Sigmoid colon (tissue), 7 donors: ENCODE measurements around the gene VPS18. TPM values are rescaled to one million over a fixed set of nuclear protein-coding genes. Genes with fewer than 3 reads are reported as not detected.

Experiments
- DNase-seq: peaks from one replicate; pipeline ENCODE4 v3.0.0-alpha.2; 2019
- H3K27ac ChIP-seq, 4 donors: fragments of 200-600 bp; sonication (generic); one replicate each; pipeline ENCODE4 v1.5.1; 2016 to 2019; ENCODE audit warnings: mild to moderate bottlenecking in 1 of 4
- H3K27me3 ChIP-seq, 3 donors: fragments of 200-600 bp; sonication (generic); one replicate each; pipeline ENCODE4 v1.5.1; 2019; ENCODE audit warnings: mild to moderate bottlenecking in 1 of 3
- H3K36me3 ChIP-seq, 4 donors: fragments of 200-600 bp; sonication (generic); one replicate each; pipeline ENCODE4 v1.5.1; 2016 to 2019
- H3K4me1 ChIP-seq, 4 donors: fragments of 200-600 bp; sonication (generic); one replicate each; pipeline ENCODE4 v1.5.1; 2017 to 2019
- H3K4me3 ChIP-seq, 4 donors: fragments of 200-600 bp; sonication (generic); one replicate each; pipeline ENCODE4 v1.5.1; 2017 to 2019; ENCODE audit warnings: mild to moderate bottlenecking in 2 of 4, moderate library complexity in 1 of 4
- H3K9me3 ChIP-seq, 4 donors: fragments of 200-600 bp in 3 of 4; sonication (generic) in 3 of 4; one replicate each; pipeline versions ENCODE4 v1.5.1 to v1.6.1; 2013 to 2019
- CTCF ChIP-seq, 4 experiments: fragments of 450-650 bp in 3 of 4; fragments of 200-600 bp in 1 of 4; IDR thresholded peaks; one replicate each; pipeline ENCODE4 v1.5.1; 2016 to 2019; ENCODE audit warnings: antibody characterized with exemption in 4 of 4, mild to moderate bottlenecking in 3 of 4, moderate library complexity in 2 of 4
- EP300 ChIP-seq, 4 donors: sonication (generic); formaldehyde crosslinking; IDR thresholded peaks; one replicate each; pipeline ENCODE4 v1.6.1; 2017; ENCODE audit warnings: antibody characterized with exemption in 4 of 4
- POLR2A ChIP-seq, 2 donors: fragments of 450-650 bp; IDR thresholded peaks; one replicate each; pipeline ENCODE4 v1.6.1; 2016; ENCODE audit warnings: antibody characterized with exemption in 2 of 2, mild to moderate bottlenecking in 2 of 2, moderate library complexity in 2 of 2
- POLR2AphosphoS5 ChIP-seq, 4 donors: sonication (generic); formaldehyde crosslinking; IDR thresholded peaks; one replicate each; pipeline ENCODE4 v1.6.1; 2017; ENCODE audit warnings: antibody characterized with exemption in 4 of 4
- WGBS, 2 donors: extraction: QIAGEN DNeasy Blood & Tissue Kit; methylation state at CpG; one replicate each; pipeline ENCODE4 v1.1.7; 2013; 5-methylcytosine and 5-hydroxymethylcytosine counted together
- intact Hi-C: fragments of 100-400 bp; cut with DNase I; formaldehyde crosslinking; loops from one replicate; pipeline ENCODE4 v1.15.1; 2023
- polyA plus RNA-seq, 3 donors: library from polyadenylated mRNA; stranded (reverse); fragments of 200-250 nt; gene quantifications; one replicate each; pipeline ENCODE4 v1.2.3, GENCODE V29; 2013
- total RNA-seq, 4 donors: library from RNA; depleted of rRNA; stranded (reverse); fragments of >200 nt; gene quantifications; one replicate each; pipeline ENCODE4 v1.1.0, GENCODE V29; 2016
- donor health status: healthy with polysubstance abuse.
- donor health status: Bipolar disorder and iron deficiency.
- donor health status: healthy.

Gene VPS18
- total and polyA plus RNA-seq, 7 donors, result 4.8 to 19.6 (median 17.4) TPM

GRCh38 chr15:40853241-40853890 lies 40.9 kb upstream of the VPS18 start:
- intact Hi-C loops, result no loop called here

GRCh38 chr15:40854161-40854560 lies 40.1 kb upstream of the VPS18 start:
- Histone ChIP-seq H3K27ac (no peak overlapping the region), H3K9me3 (no peaks in the 10 kb centered on the region), H3K36me3 (no peaks in the 10 kb centered on the region), H3K27me3 (peaks cover 0 to 19% (median 7%) of the 10 kb centered on the region in 3 donors), H3K4me1 (peaks cover 0 to 8% (median 3%) of the 10 kb centered on the region in 4 donors), H3K4me3 (no peak overlapping the region)
- DNase-seq, result no peak
- 77 to 83% methylated on average over 10 of the region's 10 CpGs for WGBS, 2 donors
- intact Hi-C loops, result no loop called here
- TF ChIP-seq EP300 (IDR thresholded peaks at IDR 0.05), result no peak
- TF ChIP-seq POLR2A (IDR thresholded peaks at IDR 0.05), result no peak
- no peak for TF ChIP-seq POLR2AphosphoS5 (IDR thresholded peaks at IDR 0.05)
- no peak for TF ChIP-seq CTCF (IDR thresholded peaks at IDR 0.05)

More at GRCh38 chr15:40853241-40853890, 40.9 kb upstream of the VPS18 start:
- Histone ChIP-seq H3K4me3 (no peak overlapping the region), H3K36me3 (no peaks in the 10 kb centered on the region), H3K27me3 (peaks cover 0 to 12% (median 0%) of the 10 kb centered on the region in 3 donors), H3K9me3 (no peaks in the 10 kb centered on the region), H3K4me1 (peaks cover 0 to 8% (median 3%) of the 10 kb centered on the region in 4 donors), H3K27ac (no peak overlapping the region)
- WGBS, 2 donors, result 86 to 92% methylated on average over 16 of the region's 16 CpGs
- no peak for TF ChIP-seq CTCF (IDR thresholded peaks at IDR 0.05)
- TF ChIP-seq POLR2AphosphoS5 (IDR thresholded peaks at IDR 0.05), result no peak
- TF ChIP-seq EP300 (IDR thresholded peaks at IDR 0.05), result no peak
- no peak for TF ChIP-seq POLR2A (IDR thresholded peaks at IDR 0.05)
- DNase-seq, result no peak

- TF ChIP-seq CTCF (IDR thresholded peaks at IDR 0.05), result no peak
- TF ChIP-seq EP300 (IDR thresholded peaks at IDR 0.05), result no peak
- TF ChIP-seq POLR2A (IDR thresholded peaks at IDR 0.05), result no peak
- TF ChIP-seq POLR2AphosphoS5 (IDR thresholded peaks at IDR 0.05), result no peak
- Histone ChIP-seq H3K27me3 (peaks cover 0 to 24% (median 10%) of the 10 kb centered on the region in 3 donors), H3K4me3 (no peak overlapping the region), H3K9me3 (no peaks in the 10 kb centered on the region), H3K36me3 (no peaks in the 10 kb centered on the region), H3K27ac (no peak overlapping the region), H3K4me1 (peaks cover 0 to 8% (median 3%) of the 10 kb centered on the region in 4 donors)
- intact Hi-C loops, result no loop called here
- 77 to 83% methylated on average over 13 of the region's 13 CpGs for WGBS, 2 donors
- no peak for DNase-seq
These were observed 38.5 kb upstream of the VPS18 start for GRCh38 chr15:40855706-40856234.

GRCh38 chr15:40856746-40857145 lies 37.5 kb upstream of the VPS18 start:
- Histone ChIP-seq H3K4me1 (peaks cover 0 to 8% (median 3%) of the 10 kb centered on the region in 4 donors), H3K27me3 (peaks cover 0 to 24% (median 10%) of the 10 kb centered on the region in 3 donors), H3K27ac (no peak overlapping the region), H3K9me3 (no peaks in the 10 kb centered on the region), H3K4me3 (no peak overlapping the region), H3K36me3 (no peaks in the 10 kb centered on the region)
- no peak for TF ChIP-seq EP300 (IDR thresholded peaks at IDR 0.05)
- no peak for TF ChIP-seq CTCF (IDR thresholded peaks at IDR 0.05)
- no peak for TF ChIP-seq POLR2A (IDR thresholded peaks at IDR 0.05)
- no peak for TF ChIP-seq POLR2AphosphoS5 (IDR thresholded peaks at IDR 0.05)
- intact Hi-C loops, result loop anchor here (1.0 kb wide), 1 partner anchor 38 kb away; the partner anchor contains the start of gene VPS18
- DNase-seq, result no peak
- WGBS, 2 donors, result 28 to 63% methylated on average over 8 of the region's 8 CpGs
